SK-N-SH (cell line): ENCODE measurements around the gene PPP1CA. TPM values are rescaled to one million over a fixed set of nuclear protein-coding genes. Genes with fewer than 3 reads are reported as not detected.
A peak's percentile ranks its signal among the peaks of the same experiment; 100 is the strongest.

Experiments used
- CTCF ChIA-PET: fragments of 300-600, 350-600 bp; formaldehyde crosslinking; extraction: SDS; loops from one replicate; lab custom pipeline; 2021; lab: Yijun Ruan, JAX
- POLR2A ChIA-PET: fragments of 350-600 bp; sonication (Branson Sonifier 250); formaldehyde crosslinking; extraction: SDS; loops from one replicate; lab custom pipeline; 2020; ENCODE audit warnings: antibody characterized with exemption, inconsistent platforms; lab: Yijun Ruan, JAX
- DNase-seq: peaks from one replicate; pipeline ENCODE4 v3.0.0; 2012
- H2AFZ ChIP-seq: fragments of 200-600 bp; sonication (generic); 2 replicates; pipeline ENCODE4 v1.8.1; 2016; ENCODE audit warnings: antibody characterized with exemption, mild to moderate bottlenecking, low read depth
- H3F3A ChIP-seq: fragments of 200-600 bp; sonication (generic); replicated peaks from 2 replicates; pipeline ENCODE3; 2016; ENCODE audit warnings: antibody characterized with exemption, mild to moderate bottlenecking; ENCODE audit not compliant: insufficient read depth
- H3K27ac ChIP-seq, 2 experiments: fragments of 200-500 bp in 1 of 2; fragments of 200-600 bp in 1 of 2; sonication (Bioruptor generic) in 1 of 2; sonication (generic), shearing (Covaris generic) in 1 of 2; 2 replicates each; pipeline versions ENCODE4 v1.5.1 to v1.6.1; 2014 to 2016; ENCODE audit warnings: low read depth in 2 of 2, inconsistent platforms in 1 of 2, low read length in 1 of 2, mild to moderate bottlenecking in 1 of 2, mixed read lengths in 1 of 2
- H3K27me3 ChIP-seq: fragments of 200-600 bp; sonication (generic), shearing (Covaris generic); 2 replicates; pipeline ENCODE4 v1.6.1; 2016; ENCODE audit warnings: mixed run types; ENCODE audit not compliant: insufficient read depth
- H3K36me3 ChIP-seq, 2 experiments: fragments of 200-500 bp in 1 of 2; fragments of 200-600 bp in 1 of 2; sonication (Bioruptor generic) in 1 of 2; sonication (generic) in 1 of 2; replicated peaks in 1 of 2; 2 replicates each; pipeline versions ENCODE3 to v1.5.1; 2014 to 2016; ENCODE audit warnings: low read length in 1 of 2, mild to moderate bottlenecking in 1 of 2; ENCODE audit not compliant: insufficient read depth in 2 of 2, control insufficient read depth in 1 of 2
- H3K4me1 ChIP-seq, 2 experiments: fragments of 200-500 bp in 1 of 2; fragments of 200-600 bp in 1 of 2; sonication (Bioruptor generic) in 1 of 2; sonication (generic), shearing (Covaris generic) in 1 of 2; 2 replicates each; pipeline versions ENCODE4 v1.5.1 to v1.6.1; 2014 to 2016; ENCODE audit warnings: low read depth in 1 of 2, low read length in 1 of 2, mixed run types in 1 of 2; ENCODE audit not compliant: insufficient read depth in 2 of 2, control insufficient read depth in 1 of 2
- H3K4me2 ChIP-seq: fragments of 200-600 bp; sonication (generic), shearing (Covaris generic); 2 replicates; pipeline ENCODE4 v1.6.1; 2017; ENCODE audit warnings: mixed run types
- H3K4me3 ChIP-seq, 2 experiments: fragments of 200-500 bp in 1 of 2; fragments of 200-600 bp in 1 of 2; sonication (Bioruptor generic) in 1 of 2; sonication (generic), shearing (Covaris generic) in 1 of 2; 2 replicates each; pipeline versions ENCODE4 v1.5.1 to v1.8.1; 2014 to 2016; ENCODE audit warnings: low read depth in 2 of 2, inconsistent platforms in 1 of 2, low read length in 1 of 2, mild to moderate bottlenecking in 1 of 2, mixed read lengths in 1 of 2, moderate library complexity in 1 of 2
- H3K79me2 ChIP-seq: fragments of 200-600 bp; sonication (generic); 2 replicates; pipeline ENCODE4 v1.8.1; 2017; ENCODE audit warnings: mild to moderate bottlenecking; ENCODE audit not compliant: insufficient read depth
- H3K9ac ChIP-seq: fragments of 200-600 bp; sonication (generic); 2 replicates; pipeline ENCODE4 v1.6.1; 2017; ENCODE audit warnings: mixed run types
- H3K9me2 ChIP-seq: fragments of 200-600 bp; sonication (generic); 2 replicates; pipeline ENCODE4 v1.6.1; 2017; ENCODE audit warnings: mixed run types
- H3K9me3 ChIP-seq: fragments of 200-600 bp; sonication (generic); 2 replicates; pipeline ENCODE4 v1.6.1; 2017; ENCODE audit warnings: mixed run types, mild to moderate bottlenecking, moderate library complexity
- H4K20me1 ChIP-seq: fragments of 200-600 bp; sonication (generic); 2 replicates; pipeline ENCODE4 v1.6.1; 2017; ENCODE audit warnings: mild to moderate bottlenecking, mixed run types; ENCODE audit not compliant: insufficient read depth
- CHD2 ChIP-seq: fragments of 150-350 bp; IDR thresholded peaks from 2 replicates; pipeline ENCODE4 v1.6.1; 2018; ENCODE audit warnings: low read length; ENCODE audit not compliant: partially characterized antibody
- ELF1 ChIP-seq: IDR thresholded peaks from 2 replicates; pipeline ENCODE4 v1.4.0; 2012
- EP300 ChIP-seq, 2 experiments: IDR thresholded peaks; 2 replicates each; pipeline versions ENCODE4 v1.4.0 to v1.6.1; 2012; ENCODE audit warnings: borderline replicate concordance in 1 of 2, low read depth in 1 of 2, low read length in 1 of 2
- FOXJ3 ChIP-seq: sonication (generic); formaldehyde crosslinking; IDR thresholded peaks from 2 replicates; pipeline ENCODE4 v1.5.1; 2020; ENCODE audit warnings: mild to moderate bottlenecking, missing genetic modification reagents
- FOXM1 ChIP-seq: IDR thresholded peaks from 2 replicates; pipeline ENCODE4 v1.4.0; 2012; ENCODE audit warnings: low read depth, mild to moderate bottlenecking
- GATA2 ChIP-seq: sonication (generic); formaldehyde crosslinking; IDR thresholded peaks from 2 replicates; pipeline ENCODE4 v1.5.0; 2020; ENCODE audit warnings: mild to moderate bottlenecking, missing genetic modification reagents
- IRF3 ChIP-seq: fragments of 150-350 bp; IDR thresholded peaks from 2 replicates; pipeline ENCODE4 v1.6.1; 2016; ENCODE audit warnings: mild to moderate bottlenecking, low read depth, low read length
- JUND ChIP-seq: IDR thresholded peaks from 2 replicates; pipeline ENCODE4 v1.4.0; 2012
- MAX ChIP-seq: IDR thresholded peaks from 2 replicates; pipeline ENCODE4 v1.4.0; 2012; ENCODE audit warnings: low read depth
- MXI1 ChIP-seq: IDR thresholded peaks from 2 replicates; pipeline ENCODE4 v1.6.1; 2012; ENCODE audit warnings: mild to moderate bottlenecking, low read depth, low read length, improper control_type of control experiment
- NFIC ChIP-seq: IDR thresholded peaks from 2 replicates; pipeline ENCODE4 v1.4.0; 2012; ENCODE audit warnings: borderline replicate concordance
- NRF1 ChIP-seq: IDR thresholded peaks from 2 replicates; pipeline ENCODE4 v1.6.1; 2012; ENCODE audit warnings: low read depth, mild to moderate bottlenecking, low read length
- PBX3 ChIP-seq: IDR thresholded peaks from 2 replicates; pipeline ENCODE4; 2012
- RAD21 ChIP-seq: IDR thresholded peaks from 2 replicates; pipeline ENCODE4 v1.6.1; 2012; ENCODE audit warnings: mild to moderate bottlenecking, low read length
- RCOR1 ChIP-seq: fragments of 150-350 bp; IDR thresholded peaks from 2 replicates; pipeline ENCODE4 v1.6.1; 2017; ENCODE audit warnings: antibody characterized with exemption, low read length
- REST ChIP-seq: IDR thresholded peaks from 2 replicates; pipeline ENCODE4 v1.6.1; 2012; ENCODE audit warnings: mild to moderate bottlenecking, low read depth, low read length, moderate library complexity
- RXRA ChIP-seq: IDR thresholded peaks from 2 replicates; pipeline ENCODE4 v1.4.0; 2012; ENCODE audit warnings: low read depth, mild to moderate bottlenecking, borderline replicate concordance
- SIN3A ChIP-seq: IDR thresholded peaks from 2 replicates; pipeline ENCODE4 v1.6.1; 2012; ENCODE audit warnings: low read depth, mild to moderate bottlenecking, low read length, moderate library complexity, borderline replicate concordance
- SMC3 ChIP-seq: IDR thresholded peaks from 2 replicates; pipeline ENCODE4 v1.6.1; 2012; ENCODE audit warnings: low read depth, low read length, improper control_type of control experiment
- USF1 ChIP-seq: IDR thresholded peaks from 2 replicates; pipeline ENCODE4 v1.4.0; 2012; ENCODE audit warnings: low read depth, borderline replicate concordance
- WGBS: methylation state at CpG from one replicate; pipeline ENCODE4 v1.1.6; 2017; ENCODE audit warnings: low lambda C conversion rate; 5-methylcytosine and 5-hydroxymethylcytosine counted together
- polyA plus RNA-seq, 3 experiments: library from polyadenylated mRNA; depleted of rRNA; stranded (reverse); fragments of >200 nt; gene quantifications; 2 replicates each; pipeline ENCODE4 v1.2.3, GENCODE V29; 2012

PPP1CA gene
- polyA plus RNA-seq, 1 of the 3 experiments (the other 2 are of a cell fraction), result 261 TPM

- TF ChIP-seq FOXM1, result no peak
- peak; percentile 100 for TF ChIP-seq USF1
- no peak for TF ChIP-seq RXRA
- peak in 1 of 2 experiments; percentile 8; a peak in 1 of 4 replicates for TF ChIP-seq EP300 (IDR thresholded peaks at IDR 0.05; ENCODE audit: borderline replicate concordance in 1 of 2, low read depth in 1 of 2, low read length in 1 of 2)
- peak; percentile 30; the same call in 1 of the 2 replicates for TF ChIP-seq FOXJ3 (CRISPR knock-in tag)
- no peak; the same call in 1 of the 2 replicates for TF ChIP-seq IRF3
- TF ChIP-seq CHD2, result peak; percentile 53
- TF ChIP-seq SIN3A, result peak; percentile 94
- TF ChIP-seq GATA2 (CRISPR knock-in tag), result no peak
- no peak; the same call in 1 of the 2 replicates for TF ChIP-seq ELF1
Measured at GRCh38 chr11:67391304-67392182, 10.1 kb downstream of the PPP1CA start, which contains the start of gene RAD9A (continued).

GRCh38 chr11:67390947-67391303 is 10.7 kb downstream of the PPP1CA start:
- Histone ChIP-seq H3K9ac (peak overlapping the region; percentile 97), H3K4me3 (peak overlapping the region; percentile 76 to 98), H3K9me2 (no peaks in the 10 kb centered on the region), H4K20me1 (no peaks in the 10 kb centered on the region), H3K79me2 (peaks cover 23% of the 10 kb centered on the region), H3K27ac (peak overlapping the region; percentile 80 to 82), H3F3A (peaks cover 14% of the 10 kb centered on the region)
- WGBS, result 18% methylated on average over 15 of the region's 15 CpGs
- no peak for DNase-seq
- TF ChIP-seq REST, result no peak
- TF ChIP-seq RAD21, result no peak
- TF ChIP-seq SMC3, result no peak
- no peak for TF ChIP-seq MAX
- TF ChIP-seq USF1, result no peak
- TF ChIP-seq NRF1, result no peak
- TF ChIP-seq GATA2 (CRISPR knock-in tag), result no peak
- TF ChIP-seq NFIC, result no peak
- no peak for TF ChIP-seq PBX3
- no peak for TF ChIP-seq FOXJ3 (CRISPR knock-in tag)
- no peak for TF ChIP-seq JUND
- no peak for TF ChIP-seq MXI1
- no peak for TF ChIP-seq RCOR1
- TF ChIP-seq, all 33 proteins: peak for 0
- H2AFZ ChIP-seq, result peak overlapping the region; percentile 92; the same call in 1 of the 2 replicates
- H3K9me3 ChIP-seq, result no peaks in the 10 kb centered on the region
- POLR2A ChIA-PET, result interaction anchor here (0.6 to 2.6 kb wide), 6 partner anchors 10 to 129 kb away, joined by 3 to 32 read pairs (median 4); partner anchors contain the start of genes PITPNM1, POLD4 and PPP1CA
- no peaks in the 10 kb centered on the region for H3K36me3 ChIP-seq
- H3K4me2 ChIP-seq, result peak overlapping the region; percentile 99
- no peaks in the 10 kb centered on the region for H3K27me3 ChIP-seq
- peaks cover 0 to 13% of the 10 kb centered on the region in 2 experiments; a peak in 1 of 4 replicates for H3K4me1 ChIP-seq
- CTCF ChIA-PET, result interaction anchor here (1.0 to 2.7 kb wide), 11 partner anchors 9 to 224 kb away, joined by 3 to 53 read pairs (median 6); partner anchors contain the start of genes CLCF1 and PPP1CA
